Retinal pigment epithelial cell (primary cell): ENCODE results near the gene PROS1.

ENCODE experiments used
- DNase-seq: peaks from one replicate; pipeline ENCODE4 v3.0.0-alpha.2; 2010; ENCODE audit warnings: low read depth
- H3K4me3 ChIP-seq: 2 replicates; pipeline ENCODE4 v1.5.1; 2011; ENCODE audit warnings: mild to moderate bottlenecking, low read length, control low read depth, moderate library complexity
- TF ChIP-seq, protein P1 (sequence below): conservative IDR thresholded peaks from 2 replicates; pipeline ENCODE4 v1.5.1; 2011; ENCODE audit warnings: low read depth, low read length, control low read depth, inconsistent platforms

The PROS1 gene

DNA sequence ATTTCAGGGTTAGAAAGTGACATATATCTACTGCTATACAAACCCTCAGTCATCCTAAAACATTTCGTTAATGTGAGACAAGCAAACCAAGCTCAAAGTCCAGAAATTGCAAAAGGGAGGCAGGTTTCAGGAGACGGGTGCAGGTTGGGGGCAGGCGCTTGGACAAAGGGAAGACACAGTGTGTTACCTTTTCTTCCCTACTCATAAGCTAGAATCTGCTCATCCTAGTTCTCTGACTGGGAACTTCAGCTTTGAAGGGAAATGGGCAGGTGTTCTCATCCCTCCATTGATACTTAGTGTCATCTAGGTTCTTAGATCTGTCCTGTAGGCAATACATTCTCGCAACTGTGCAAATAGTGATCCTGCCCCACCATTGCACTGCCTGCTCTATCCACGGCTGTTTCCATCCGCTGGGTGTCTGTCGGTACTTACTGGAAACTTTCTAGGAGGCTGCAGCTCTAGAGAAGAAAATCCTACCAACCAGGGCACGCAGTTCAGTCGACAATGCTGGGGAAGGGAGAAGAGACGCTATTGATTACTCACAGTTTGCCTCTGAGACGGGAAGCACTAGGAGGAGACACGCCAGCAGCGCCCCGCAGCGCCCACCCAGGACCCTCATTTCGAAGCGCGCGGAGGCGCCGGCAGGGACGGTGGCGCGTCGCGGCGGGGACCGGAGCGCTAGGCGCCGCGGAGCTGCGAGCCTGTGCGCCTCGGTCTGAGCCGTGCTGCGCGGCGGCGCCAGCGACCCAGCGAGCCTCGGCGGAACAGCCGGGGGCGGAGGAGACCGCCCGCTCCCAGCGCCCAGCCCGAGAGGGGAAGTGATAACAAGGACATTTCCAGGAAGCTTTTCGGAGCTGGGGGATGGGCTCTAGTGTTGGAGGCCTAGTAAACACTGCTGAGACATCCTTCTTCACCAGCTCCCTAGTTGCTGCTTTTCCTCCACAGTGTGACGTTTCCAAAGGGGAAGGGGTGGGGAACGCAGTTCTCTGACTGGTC, at the start of gene PROS1:
Gene PROS1 (minus strand): TSS at position 766 of the 996 bp plus-strand sequence. CDS start 147 bp downstream, at position 619.
- DNase-seq, result peak; percentile 52
- TF ChIP-seq, protein P1, sequence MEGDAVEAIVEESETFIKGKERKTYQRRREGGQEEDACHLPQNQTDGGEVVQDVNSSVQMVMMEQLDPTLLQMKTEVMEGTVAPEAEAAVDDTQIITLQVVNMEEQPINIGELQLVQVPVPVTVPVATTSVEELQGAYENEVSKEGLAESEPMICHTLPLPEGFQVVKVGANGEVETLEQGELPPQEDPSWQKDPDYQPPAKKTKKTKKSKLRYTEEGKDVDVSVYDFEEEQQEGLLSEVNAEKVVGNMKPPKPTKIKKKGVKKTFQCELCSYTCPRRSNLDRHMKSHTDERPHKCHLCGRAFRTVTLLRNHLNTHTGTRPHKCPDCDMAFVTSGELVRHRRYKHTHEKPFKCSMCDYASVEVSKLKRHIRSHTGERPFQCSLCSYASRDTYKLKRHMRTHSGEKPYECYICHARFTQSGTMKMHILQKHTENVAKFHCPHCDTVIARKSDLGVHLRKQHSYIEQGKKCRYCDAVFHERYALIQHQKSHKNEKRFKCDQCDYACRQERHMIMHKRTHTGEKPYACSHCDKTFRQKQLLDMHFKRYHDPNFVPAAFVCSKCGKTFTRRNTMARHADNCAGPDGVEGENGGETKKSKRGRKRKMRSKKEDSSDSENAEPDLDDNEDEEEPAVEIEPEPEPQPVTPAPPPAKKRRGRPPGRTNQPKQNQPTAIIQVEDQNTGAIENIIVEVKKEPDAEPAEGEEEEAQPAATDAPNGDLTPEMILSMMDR, result no peak
- peak within 1 kb of the TSS; percentile 78 for H3K4me3 ChIP-seq

DNA sequence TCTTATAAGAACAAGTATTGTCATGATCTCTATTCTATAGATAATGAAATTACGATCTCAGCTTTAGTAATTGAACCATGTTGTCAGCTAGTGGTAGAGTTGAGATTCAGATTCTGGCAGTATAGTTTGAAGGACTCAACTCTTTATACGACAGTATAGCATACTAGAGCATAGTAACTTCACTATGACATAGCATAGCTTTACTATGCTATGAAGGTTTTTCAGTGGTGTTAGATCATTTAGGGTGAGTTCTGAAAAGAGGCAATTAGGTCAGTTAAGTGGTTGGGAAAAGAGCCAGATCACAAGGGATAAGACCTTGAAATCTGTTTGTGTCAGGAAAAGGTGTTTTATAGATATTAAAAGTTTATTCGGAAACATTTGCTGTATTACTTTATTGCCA, 46.6 kb upstream of the PROS1 start:
- no peak overlapping the region for H3K4me3 ChIP-seq
- TF ChIP-seq, protein P1, result no peak
- peak; percentile 19 for DNase-seq

DNA sequence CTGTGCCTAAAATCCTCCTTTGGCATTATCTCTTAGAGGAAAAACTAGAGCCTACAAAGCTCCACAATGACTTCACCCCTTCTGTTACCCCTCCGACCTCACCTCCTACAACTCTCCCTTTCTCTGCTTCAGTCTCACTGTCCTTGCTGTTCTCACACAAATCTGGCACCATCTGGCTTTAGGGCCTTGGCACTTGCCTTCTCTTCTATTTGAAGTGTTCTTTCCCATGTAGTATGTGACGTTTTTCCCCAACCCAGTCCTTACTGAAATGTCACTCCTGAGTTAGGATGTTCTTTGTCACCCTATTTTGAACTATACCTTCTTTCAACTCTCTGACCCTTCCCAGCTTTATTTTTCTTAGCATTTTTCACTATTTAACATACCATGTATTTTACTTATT, 46.0 kb upstream of the PROS1 start:
- no peak overlapping the region for H3K4me3 ChIP-seq

GRCh38 chr3:94015025-94015424, 41.3 kb upstream of the PROS1 start:
- TF ChIP-seq, protein P1, result no peak
- no peak for DNase-seq

More for the DNA sequence above, 46.0 kb upstream of the PROS1 start:
- no peak for DNase-seq
- TF ChIP-seq, protein P1, result no peak

DNA sequence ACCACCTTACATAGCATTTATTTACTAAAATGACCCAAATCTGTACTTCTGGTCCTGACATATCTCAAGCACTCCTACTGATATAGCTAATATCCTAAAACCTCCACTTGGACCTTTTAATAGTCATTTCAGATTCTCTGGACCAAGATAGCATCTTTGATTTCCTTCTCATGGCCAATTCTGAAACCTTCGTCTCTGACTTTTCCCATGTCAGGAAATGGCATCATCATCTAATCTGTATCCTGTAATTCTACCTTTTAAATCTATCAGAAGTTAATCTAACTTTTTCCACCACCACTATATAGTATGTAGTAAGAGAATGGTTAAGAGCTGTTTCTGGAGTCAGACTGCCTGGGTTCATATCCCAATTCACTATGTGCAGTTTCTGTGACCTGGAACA, 38.5 kb upstream of the PROS1 start:
- TF ChIP-seq, protein P1, result no peak
- DNase-seq, result no peak
- H3K4me3 ChIP-seq, result no peak overlapping the region

More at GRCh38 chr3:94015025-94015424, 41.3 kb upstream of the PROS1 start:
- no peak overlapping the region for H3K4me3 ChIP-seq

- TF ChIP-seq, protein P1, result no peak
- no peak for DNase-seq
- H3K4me3 ChIP-seq, result no peak overlapping the region
Observed at GRCh38 chr3:94011233-94011711, 37.6 kb upstream of the PROS1 start.
